ENCODE measurements around the gene NPNT.

GRCh38 chr4:106010761-106011160 lies 115.5 kb downstream of the NPNT start:
- no peak for TF ChIP-seq CTCF (IDR thresholded peaks at IDR 0.05)
- no peak for TF ChIP-seq POLR2A (IDR thresholded peaks at IDR 0.05)
